WTC11 (cell line): ENCODE results near the gene SLC6A18. TPM values are rescaled to one million over a fixed set of nuclear protein-coding genes. Genes with fewer than 3 reads are reported as not detected.
A peak's percentile ranks its signal among the peaks of the same experiment; 100 is the strongest.

Experiments
- ATAC-seq: fragments of 200-7000 bp; cut with Tn5 transposase; 2 replicates; pipeline ENCODE4 v1.10.0; 2021; ENCODE audit warnings: mild to moderate bottlenecking, moderate library complexity
- CTCF ChIA-PET: fragments of 300-600 bp; sonication (Branson Sonifier 250); formaldehyde crosslinking; loops from one replicate; lab custom pipeline; 2021; ENCODE audit warnings: antibody characterized with exemption; lab: Charles Lee
- POLR2A ChIA-PET: fragments of 350-600 bp; sonication (Branson Sonifier 250); formaldehyde crosslinking; loops from one replicate; lab custom pipeline; 2021; ENCODE audit warnings: antibody characterized with exemption; lab: Charles Lee
- DNase-seq: peaks from one replicate; pipeline ENCODE4 v3.0.0; 2021; ENCODE audit warnings: low spot score
- H3K27ac Mint-ChIP-seq: 2 replicates; pipeline ENCODE4 v1.8.0; 2021; ENCODE audit warnings: mixed read lengths
- H3K27me3 Mint-ChIP-seq: 2 replicates; pipeline ENCODE4 v1.8.0; 2021; ENCODE audit warnings: low read depth, mild to moderate bottlenecking, moderate library complexity, mixed read lengths
- H3K36me3 Mint-ChIP-seq: 2 replicates; pipeline ENCODE4 v1.8.0; 2021; ENCODE audit warnings: mixed read lengths
- H3K4me1 Mint-ChIP-seq: 2 replicates; pipeline ENCODE4 v1.8.0; 2022; ENCODE audit warnings: mixed read lengths
- H3K4me3 Mint-ChIP-seq: 2 replicates; pipeline ENCODE4 v1.8.0; 2021; ENCODE audit warnings: mild to moderate bottlenecking, moderate library complexity, mixed read lengths
- H3K9me3 Mint-ChIP-seq: 2 replicates; pipeline ENCODE4 v1.8.0; 2021; ENCODE audit warnings: mixed read lengths
- EMX1 ChIP-seq: fragments of 250-450 bp; sonication (Bioruptor Pico); IDR thresholded peaks from 2 replicates; pipeline ENCODE4 v1.8.0; 2021; ENCODE audit warnings: mild to moderate bottlenecking
- ESRRA ChIP-seq: sonication (generic); formaldehyde crosslinking; IDR thresholded peaks from 2 replicates; pipeline ENCODE4 v1.8.1; 2022; ENCODE audit warnings: mild to moderate bottlenecking, missing genetic modification reagents, borderline replicate concordance
- GABPB1 ChIP-seq: sonication (generic); formaldehyde crosslinking; IDR thresholded peaks from 2 replicates; pipeline ENCODE4 v1.8.1; 2023; ENCODE audit warnings: mild to moderate bottlenecking, missing genetic modification reagents
- GTF2I ChIP-seq: fragments of 250-450 bp; sonication (Bioruptor Pico); conservative IDR thresholded peaks from 2 replicates; pipeline ENCODE4 v1.4.0; 2021; ENCODE audit warnings: mild to moderate bottlenecking
- NFATC4 ChIP-seq: fragments of 250-450 bp; sonication (Bioruptor Pico); IDR thresholded peaks from 2 replicates; pipeline ENCODE4 v1.9.0; 2021; ENCODE audit warnings: mild to moderate bottlenecking
- PRRX2 ChIP-seq: fragments of 250-450 bp; sonication (Bioruptor Pico); IDR thresholded peaks from 2 replicates; pipeline ENCODE4 v1.8.0; 2021; ENCODE audit warnings: mild to moderate bottlenecking
- SMAD3 ChIP-seq: sonication (generic); formaldehyde crosslinking; IDR thresholded peaks from 2 replicates; pipeline ENCODE4 v1.8.0; 2022; ENCODE audit warnings: missing genetic modification reagents, mild to moderate bottlenecking, borderline replicate concordance
- TEAD4 ChIP-seq: sonication (generic); formaldehyde crosslinking; IDR thresholded peaks from 2 replicates; pipeline ENCODE4 v1.8.0; 2022; ENCODE audit warnings: mild to moderate bottlenecking, missing genetic modification reagents
- ZNF138 ChIP-seq: sonication (generic); formaldehyde crosslinking; conservative IDR thresholded peaks from 2 replicates; pipeline ENCODE4 v1.8.1; 2022; ENCODE audit warnings: mild to moderate bottlenecking, moderate library complexity, missing genetic modification reagents
- ZNF219 ChIP-seq: sonication (generic); formaldehyde crosslinking; IDR thresholded peaks from 2 replicates; pipeline ENCODE4 v1.8.0; 2023; ENCODE audit warnings: missing genetic modification reagents, mild to moderate bottlenecking, borderline replicate concordance
- ZNF263 ChIP-seq: sonication (generic); formaldehyde crosslinking; IDR thresholded peaks from 2 replicates; pipeline ENCODE4 v1.8.1; 2022; ENCODE audit warnings: low read depth, mild to moderate bottlenecking, moderate library complexity, missing genetic modification reagents
- total RNA-seq: library from RNA; stranded (reverse); gene quantifications from 3 replicates; pipeline ENCODE4 v1.2.3, GENCODE V29; 2021
- TF ChIP-seq, protein P1 (sequence below): sonication (generic); formaldehyde crosslinking; IDR thresholded peaks from 2 replicates; pipeline ENCODE4 v1.8.0; 2023; ENCODE audit warnings: missing genetic modification reagents
- TF ChIP-seq, protein P2 (sequence below): sonication (generic); formaldehyde crosslinking; IDR thresholded peaks from 2 replicates; pipeline ENCODE4 v1.8.1; 2023; ENCODE audit warnings: mild to moderate bottlenecking, moderate library complexity, missing genetic modification reagents
- TF ChIP-seq, protein P3 (sequence below): sonication (generic); formaldehyde crosslinking; IDR thresholded peaks from 2 replicates; pipeline ENCODE4 v1.8.0; 2022; ENCODE audit warnings: mild to moderate bottlenecking, missing genetic modification reagents
- TF ChIP-seq, protein P4 (sequence below): sonication (generic); formaldehyde crosslinking; IDR thresholded peaks from 2 replicates; pipeline ENCODE4 v1.8.0; 2022; ENCODE audit warnings: mild to moderate bottlenecking, missing genetic modification reagents
- TF ChIP-seq, protein P5 (sequence below): fragments of 250-450 bp; sonication (Bioruptor Pico); IDR thresholded peaks from 2 replicates; pipeline ENCODE4 v1.9.0; 2021; ENCODE audit warnings: moderate library complexity, mild to moderate bottlenecking, inconsistent platforms, borderline replicate concordance

SLC6A18 gene
- total RNA-seq, 1 experiment from 2014 or later: not detected

DNA sequence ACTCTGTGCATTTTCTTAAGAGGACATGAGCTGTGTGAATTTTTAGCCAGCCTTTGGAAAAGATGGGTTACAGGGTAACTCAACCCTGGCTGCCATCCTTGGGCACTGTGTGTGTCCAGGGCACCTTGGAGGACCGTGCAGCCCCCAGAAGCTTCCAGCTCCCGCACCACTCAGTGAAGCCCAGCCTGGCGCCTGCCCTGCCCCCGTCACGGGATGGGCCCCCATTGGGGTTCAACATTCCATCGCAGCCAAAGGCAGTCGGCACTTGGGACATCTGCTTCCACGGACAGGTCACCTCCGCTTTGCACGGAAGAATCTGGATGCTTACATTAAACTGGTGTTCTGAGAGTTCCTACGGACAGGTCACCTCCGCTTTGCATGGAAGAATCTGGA, 1.9 kb upstream of the SLC6A18 start:
- no peaks in the 10 kb centered on the region; the same call in 1 of the 2 replicates for H3K27me3 Mint-ChIP-seq
- ATAC-seq (no peak), DNase-seq (no peak)
- ChIA-PET CTCF (no interaction called here), POLR2A (no interaction called here)
- no peaks in the 10 kb centered on the region for H3K36me3 Mint-ChIP-seq
- H3K27ac Mint-ChIP-seq: peak overlapping the region; percentile 57; the same call in 1 of the 2 replicates
- H3K4me1 Mint-ChIP-seq: peaks cover 4% of the 10 kb centered on the region
- H3K4me3 Mint-ChIP-seq: no peak overlapping the region
- H3K9me3 Mint-ChIP-seq: peaks cover 12% of the 10 kb centered on the region
- TF ChIP-seq, protein P1, sequence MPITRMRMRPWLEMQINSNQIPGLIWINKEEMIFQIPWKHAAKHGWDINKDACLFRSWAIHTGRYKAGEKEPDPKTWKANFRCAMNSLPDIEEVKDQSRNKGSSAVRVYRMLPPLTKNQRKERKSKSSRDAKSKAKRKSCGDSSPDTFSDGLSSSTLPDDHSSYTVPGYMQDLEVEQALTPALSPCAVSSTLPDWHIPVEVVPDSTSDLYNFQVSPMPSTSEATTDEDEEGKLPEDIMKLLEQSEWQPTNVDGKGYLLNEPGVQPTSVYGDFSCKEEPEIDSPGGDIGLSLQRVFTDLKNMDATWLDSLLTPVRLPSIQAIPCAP (CRISPR knock-in tag): no peak
- TF ChIP-seq, protein P2, sequence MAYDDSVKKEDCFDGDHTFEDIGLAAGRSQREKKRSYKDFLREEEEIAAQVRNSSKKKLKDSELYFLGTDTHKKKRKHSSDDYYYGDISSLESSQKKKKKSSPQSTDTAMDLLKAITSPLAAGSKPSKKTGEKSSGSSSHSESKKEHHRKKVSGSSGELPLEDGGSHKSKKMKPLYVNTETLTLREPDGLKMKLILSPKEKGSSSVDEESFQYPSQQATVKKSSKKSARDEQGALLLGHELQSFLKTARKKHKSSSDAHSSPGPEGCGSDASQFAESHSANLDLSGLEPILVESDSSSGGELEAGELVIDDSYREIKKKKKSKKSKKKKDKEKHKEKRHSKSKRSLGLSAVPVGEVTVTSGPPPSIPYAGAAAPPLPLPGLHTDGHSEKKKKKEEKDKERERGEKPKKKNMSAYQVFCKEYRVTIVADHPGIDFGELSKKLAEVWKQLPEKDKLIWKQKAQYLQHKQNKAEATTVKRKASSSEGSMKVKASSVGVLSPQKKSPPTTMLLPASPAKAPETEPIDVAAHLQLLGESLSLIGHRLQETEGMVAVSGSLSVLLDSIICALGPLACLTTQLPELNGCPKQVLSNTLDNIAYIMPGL: no peak
- TF ChIP-seq, protein P3, sequence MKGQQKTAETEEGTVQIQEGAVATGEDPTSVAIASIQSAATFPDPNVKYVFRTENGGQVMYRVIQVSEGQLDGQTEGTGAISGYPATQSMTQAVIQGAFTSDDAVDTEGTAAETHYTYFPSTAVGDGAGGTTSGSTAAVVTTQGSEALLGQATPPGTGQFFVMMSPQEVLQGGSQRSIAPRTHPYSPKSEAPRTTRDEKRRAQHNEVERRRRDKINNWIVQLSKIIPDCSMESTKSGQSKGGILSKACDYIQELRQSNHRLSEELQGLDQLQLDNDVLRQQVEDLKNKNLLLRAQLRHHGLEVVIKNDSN (CRISPR knock-in tag): no peak
- TF ChIP-seq NFATC4 (CRISPR knock-in tag) (no peak), EMX1 (CRISPR knock-in tag) (no peak), GABPB1 (no peak), SMAD3 (no peak), ESRRA (CRISPR knock-in tag) (no peak), TEAD4 (CRISPR knock-in tag) (no peak)
- TF ChIP-seq, protein P4, sequence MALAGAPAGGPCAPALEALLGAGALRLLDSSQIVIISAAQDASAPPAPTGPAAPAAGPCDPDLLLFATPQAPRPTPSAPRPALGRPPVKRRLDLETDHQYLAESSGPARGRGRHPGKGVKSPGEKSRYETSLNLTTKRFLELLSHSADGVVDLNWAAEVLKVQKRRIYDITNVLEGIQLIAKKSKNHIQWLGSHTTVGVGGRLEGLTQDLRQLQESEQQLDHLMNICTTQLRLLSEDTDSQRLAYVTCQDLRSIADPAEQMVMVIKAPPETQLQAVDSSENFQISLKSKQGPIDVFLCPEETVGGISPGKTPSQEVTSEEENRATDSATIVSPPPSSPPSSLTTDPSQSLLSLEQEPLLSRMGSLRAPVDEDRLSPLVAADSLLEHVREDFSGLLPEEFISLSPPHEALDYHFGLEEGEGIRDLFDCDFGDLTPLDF (CRISPR knock-in tag): no peak

DNA sequence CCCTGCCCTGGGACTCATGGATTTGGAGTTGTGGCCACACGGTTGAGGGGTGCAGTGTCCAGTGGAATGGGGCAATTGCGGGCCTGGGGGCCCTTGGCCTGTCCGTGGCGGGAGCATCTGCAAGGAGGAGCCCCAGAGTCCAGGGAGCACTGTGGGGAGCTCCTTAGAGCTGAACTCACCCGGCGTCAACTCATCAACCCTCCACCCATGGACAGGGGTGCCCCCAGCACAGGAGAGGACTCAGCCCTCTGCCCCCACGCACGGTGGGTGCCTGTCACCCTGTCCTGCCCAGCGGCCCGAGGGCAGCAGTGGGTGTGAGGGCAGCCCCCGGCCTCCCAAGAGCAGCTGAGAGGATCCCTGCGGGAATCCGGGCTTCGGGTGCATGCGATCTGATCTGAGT, 550 bp upstream of the SLC6A18 start:
- peaks cover 4% of the 10 kb centered on the region for H3K4me1 Mint-ChIP-seq
- no peaks in the 10 kb centered on the region for H3K27me3 Mint-ChIP-seq
- H3K27ac Mint-ChIP-seq: no peak overlapping the region
- no peak overlapping the region for H3K4me3 Mint-ChIP-seq
- ChIA-PET CTCF (interaction anchor here (1.2 kb wide), 1 partner anchor 156 kb away, joined by 5 read pairs; no protein-coding TSS in a partner anchor), POLR2A (interaction anchor here (0.6 kb wide), 1 partner anchor 143 kb away, joined by 5 read pairs; no protein-coding TSS in a partner anchor)
- no peaks in the 10 kb centered on the region for H3K36me3 Mint-ChIP-seq
- TF ChIP-seq ZNF219 (CRISPR knock-in tag) (no peak), ZNF263 (0 out of 2 replicates have a peak, but pooled peaks have one; percentile 42)
- peaks cover 12% of the 10 kb centered on the region for H3K9me3 Mint-ChIP-seq
- DNase-seq: no peak
- ATAC-seq: no peak

DNA sequence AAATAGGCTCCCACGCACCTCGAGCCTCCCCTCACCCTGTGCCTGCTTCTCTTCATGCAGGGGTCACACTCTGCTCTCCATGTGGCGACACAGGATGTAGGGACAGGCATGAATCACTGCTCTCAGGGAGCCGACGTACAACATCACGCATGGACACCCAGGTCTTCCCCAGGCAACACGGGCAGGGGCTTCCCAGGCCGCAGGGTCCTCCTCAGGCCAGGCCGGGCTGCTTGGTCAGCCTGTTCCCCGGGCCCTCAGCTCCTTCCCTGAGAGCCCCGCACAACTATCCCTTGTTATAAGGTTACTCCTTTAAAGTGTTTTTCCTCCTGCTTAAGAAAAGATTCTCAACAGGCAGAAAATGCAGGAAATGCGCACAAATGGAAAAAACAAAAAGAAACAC, 1.1 kb downstream of the SLC6A18 start:
- ChIA-PET CTCF (no interaction called here), POLR2A (no interaction called here)
- Mint-ChIP-seq H3K27ac (no peak overlapping the region; the same call in 1 of the 2 replicates), H3K27me3 (no peaks in the 10 kb centered on the region), H3K36me3 (no peaks in the 10 kb centered on the region), H3K9me3 (peaks cover 12% of the 10 kb centered on the region), H3K4me3 (no peak overlapping the region), H3K4me1 (peaks cover 4% of the 10 kb centered on the region)
- no peak for DNase-seq
- no peak for ATAC-seq
- TF ChIP-seq, protein P1 (CRISPR knock-in tag): no peak
- no peak for TF ChIP-seq TEAD4 (CRISPR knock-in tag)
- TF ChIP-seq, protein P5, sequence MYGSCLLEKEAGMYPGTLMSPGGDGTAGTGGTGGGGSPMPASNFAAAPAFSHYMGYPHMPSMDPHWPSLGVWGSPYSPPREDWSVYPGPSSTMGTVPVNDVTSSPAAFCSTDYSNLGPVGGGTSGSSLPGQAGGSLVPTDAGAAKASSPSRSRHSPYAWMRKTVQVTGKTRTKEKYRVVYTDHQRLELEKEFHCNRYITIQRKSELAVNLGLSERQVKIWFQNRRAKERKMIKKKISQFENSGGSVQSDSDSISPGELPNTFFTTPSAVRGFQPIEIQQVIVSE: no peak
- TF ChIP-seq GTF2I (CRISPR knock-in tag): no peak
- no peak for TF ChIP-seq PRRX2 (CRISPR knock-in tag)
- TF ChIP-seq, protein P4 (CRISPR knock-in tag): no peak
- no peak for TF ChIP-seq ZNF138 (CRISPR knock-in tag)
